Right kidney (tissue), 9 donors: Measurements from ENCODE around the gene TMEM72.
"Not testable (repeated sequence)": the region's sequence is repeated elsewhere in the genome, so short reads cannot be mapped to it uniquely, and the experiment has no call there.

Experiments used
- DNase-seq: peaks from one replicate; pipeline ENCODE4 v3.0.0-alpha.2; 2016
- long read RNA-seq, 8 donors: transcript quantifications; one replicate each; lab custom pipeline, GENCODE V29; 2026

Gene TMEM72
- long read RNA-seq, donor 1, transcript TMEM72-201 (5 exons, 3,009 nt) = major isoform, 32 of 41 reads
- long read RNA-seq, donor 1, partial matches to known transcripts = 6 of 41 reads
- long read RNA-seq, donor 1, other reads (novel, unspliced or antisense) = 0 of 41 reads
- long read RNA-seq, donor 2, transcript TMEM72-201 (5 exons, 3,009 nt) = major isoform, 11 of 13 reads
- long read RNA-seq, donor 2, partial matches to known transcripts = 0 of 13 reads
- long read RNA-seq, donor 2, other reads (novel, unspliced or antisense) = 0 of 13 reads
- long read RNA-seq, donor 3, transcript TMEM72-201 (5 exons, 3,009 nt) = major isoform, 15 of 24 reads
- long read RNA-seq, donor 3, partial matches to known transcripts = 5 of 24 reads
- long read RNA-seq, donor 3, other reads (novel, unspliced or antisense) = 0 of 24 reads
- long read RNA-seq, donor 4, transcript TMEM72-201 (5 exons, 3,009 nt) = major isoform, 12 of 24 reads
- long read RNA-seq, donor 4, partial matches to known transcripts = 9 of 24 reads
- long read RNA-seq, donor 4, other reads (novel, unspliced or antisense) = 0 of 24 reads
- long read RNA-seq, donor 5, transcript TMEM72-201 (5 exons, 3,009 nt) = major isoform, 14 of 43 reads
- long read RNA-seq, donor 5, partial matches to known transcripts = 27 of 43 reads
- long read RNA-seq, donor 5, other reads (novel, unspliced or antisense) = 0 of 43 reads
- long read RNA-seq, donor 6, transcript TMEM72-201 (5 exons, 3,009 nt) = major isoform, 12 of 48 reads
- long read RNA-seq, donor 6, transcript TMEM72-202 (3 exons, 740 nt) = minor isoform, 5 of 48 reads
- long read RNA-seq, donor 6, partial matches to known transcripts = 31 of 48 reads
- long read RNA-seq, donor 6, other reads (novel, unspliced or antisense) = 0 of 48 reads
- long read RNA-seq, donor 7, transcript TMEM72-201 (5 exons, 3,009 nt) = major isoform, 23 of 26 reads
- long read RNA-seq, donor 7, partial matches to known transcripts = 0 of 26 reads
- long read RNA-seq, donor 7, other reads (novel, unspliced or antisense) = 0 of 26 reads
- long read RNA-seq, donor 8, transcript TMEM72-201 (5 exons, 3,009 nt) = major isoform, 20 of 27 reads
- long read RNA-seq, donor 8, partial matches to known transcripts = 6 of 27 reads
- long read RNA-seq, donor 8, other reads (novel, unspliced or antisense) = 0 of 27 reads

DNA sequence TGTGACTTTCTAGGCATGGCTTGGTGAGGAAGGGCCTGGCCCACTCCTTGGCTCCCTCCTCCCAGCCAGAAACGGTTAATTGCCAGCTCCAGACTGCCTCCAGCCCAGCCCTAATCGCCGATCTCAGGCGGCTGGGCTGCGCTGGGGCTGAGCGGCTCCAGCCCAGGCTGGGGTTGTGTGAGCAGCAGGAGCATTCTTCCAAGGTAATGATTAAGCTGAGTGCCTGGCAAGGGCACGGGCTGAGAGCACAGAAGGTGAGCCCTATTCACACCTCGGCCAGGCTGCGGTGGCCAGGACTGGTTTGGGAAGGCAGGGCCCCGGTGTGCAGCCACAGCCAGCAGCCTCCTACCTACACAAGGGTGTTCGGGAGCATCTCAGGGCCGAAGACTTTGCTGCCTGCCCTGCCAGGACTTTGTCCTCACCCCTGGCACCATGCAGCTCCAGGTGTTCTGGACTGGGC, at the start of gene TMEM72:
TSS of gene TMEM72 (plus strand) at position 257 of the 460 bp plus-strand sequence. CDS start at position 433, 176 bp downstream.
- DNase-seq = peak; percentile 76

DNA sequence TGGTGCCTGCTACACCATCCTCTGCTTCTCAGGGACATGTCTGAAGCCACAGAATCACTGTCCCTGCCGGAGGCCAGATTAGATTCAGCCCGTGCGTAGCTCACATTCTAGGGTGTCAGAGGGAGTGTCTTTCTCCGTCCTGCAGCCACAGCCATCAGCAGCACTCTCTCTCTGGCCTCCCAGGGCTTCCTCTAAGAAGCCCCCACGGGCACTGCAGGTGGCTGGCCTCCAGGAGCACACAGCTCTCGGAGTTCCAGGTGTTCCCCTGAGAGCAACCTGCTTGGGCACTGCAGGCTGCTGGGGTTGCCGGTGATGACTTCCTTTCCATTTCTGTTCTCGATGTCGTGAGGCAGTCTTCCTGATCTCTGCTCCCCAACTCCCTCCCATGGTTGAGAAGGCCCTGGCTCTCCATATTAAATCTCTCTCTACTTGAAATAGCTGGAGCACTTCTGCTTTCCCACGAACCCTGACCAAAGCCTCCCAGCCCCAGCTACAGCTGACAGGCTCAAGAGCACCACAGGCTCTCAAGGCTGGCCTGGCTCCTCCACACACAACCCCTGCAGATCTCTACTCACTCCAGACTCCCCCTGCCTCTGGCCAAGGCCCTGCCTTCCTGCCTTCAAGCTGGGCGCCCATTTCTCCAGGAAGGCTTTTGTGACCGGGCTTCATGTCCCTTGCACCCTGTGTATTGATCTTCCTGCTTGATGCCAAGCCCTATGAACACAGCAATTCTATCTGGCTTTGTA, 49.0 kb upstream of the TMEM72 start:
- DNase-seq = no peak

DNA sequence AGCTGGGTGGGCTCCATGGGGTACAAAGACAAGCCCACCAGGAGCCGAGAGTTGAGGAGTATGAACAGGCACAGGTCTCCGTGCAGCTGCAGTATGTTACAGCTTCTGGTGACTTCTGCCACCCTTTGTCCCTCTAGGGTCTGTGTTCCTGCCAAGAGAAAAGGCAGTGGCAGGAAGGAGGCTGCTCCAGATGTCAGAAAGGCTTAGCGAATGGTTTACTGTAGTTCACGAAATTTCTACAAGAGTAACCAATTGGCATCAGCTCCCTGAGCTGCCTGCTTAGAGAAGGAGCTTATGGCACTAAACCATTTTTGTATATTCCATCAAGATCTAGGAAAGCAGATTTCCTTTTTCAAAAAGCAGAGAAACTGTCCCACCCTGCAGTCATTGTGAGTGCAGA, 48.2 kb upstream of the TMEM72 start:
- no peak for DNase-seq

DNA sequence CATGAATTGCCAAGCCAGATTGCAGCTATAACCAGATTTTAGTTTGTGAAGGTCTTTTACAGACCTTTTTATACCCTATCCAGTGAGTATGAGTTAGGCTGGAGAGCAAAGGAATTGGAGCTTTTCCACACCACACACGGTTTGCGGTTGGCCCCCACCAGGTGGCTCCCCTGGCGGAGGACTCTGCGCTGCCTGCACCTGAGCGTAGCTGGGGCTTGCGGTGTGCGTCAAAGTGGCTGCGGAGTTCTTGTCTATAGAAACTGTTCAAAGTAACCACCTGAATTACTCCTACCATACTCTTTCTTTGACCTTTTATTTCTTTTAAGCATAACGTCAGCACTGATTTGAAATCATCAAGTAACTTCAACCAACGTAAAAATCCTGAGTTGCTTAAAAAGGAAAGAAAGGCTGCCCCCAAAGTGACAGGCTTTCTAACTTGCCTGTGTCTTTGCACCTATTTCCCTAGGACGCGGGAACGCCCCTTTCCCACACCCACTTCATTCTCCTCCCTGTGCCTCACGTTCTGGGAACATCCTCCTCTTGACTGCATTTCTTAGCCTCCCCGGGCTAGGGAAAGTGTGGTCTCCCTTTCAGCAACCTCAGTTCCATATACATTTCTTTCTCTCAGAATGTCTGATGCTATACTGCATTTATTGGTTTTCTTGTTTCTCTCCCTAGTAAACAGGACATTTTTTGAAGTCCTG, 47.6 kb upstream of the TMEM72 start:
- DNase-seq = no peak

DNA sequence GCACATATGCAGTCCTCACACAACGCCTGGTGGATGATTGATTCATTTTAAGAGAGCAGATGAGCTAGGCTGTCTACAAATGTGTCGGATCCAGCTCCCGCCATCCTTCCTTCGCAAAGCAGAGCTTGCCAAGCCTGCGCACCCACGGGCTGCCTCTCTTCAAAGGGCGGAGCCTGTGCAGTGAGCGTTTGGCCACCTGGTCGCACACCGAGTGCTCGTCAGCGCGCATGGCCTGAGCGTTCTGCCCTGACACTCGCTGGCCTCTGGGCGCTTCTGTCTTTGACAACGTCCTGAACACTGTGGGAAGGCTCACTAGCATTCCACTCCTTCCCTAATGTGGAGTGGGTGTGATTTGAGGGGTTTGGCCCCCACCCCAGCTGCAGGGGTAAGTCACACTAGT, 47.1 kb upstream of the TMEM72 start:
- DNase-seq = no peak

DNA sequence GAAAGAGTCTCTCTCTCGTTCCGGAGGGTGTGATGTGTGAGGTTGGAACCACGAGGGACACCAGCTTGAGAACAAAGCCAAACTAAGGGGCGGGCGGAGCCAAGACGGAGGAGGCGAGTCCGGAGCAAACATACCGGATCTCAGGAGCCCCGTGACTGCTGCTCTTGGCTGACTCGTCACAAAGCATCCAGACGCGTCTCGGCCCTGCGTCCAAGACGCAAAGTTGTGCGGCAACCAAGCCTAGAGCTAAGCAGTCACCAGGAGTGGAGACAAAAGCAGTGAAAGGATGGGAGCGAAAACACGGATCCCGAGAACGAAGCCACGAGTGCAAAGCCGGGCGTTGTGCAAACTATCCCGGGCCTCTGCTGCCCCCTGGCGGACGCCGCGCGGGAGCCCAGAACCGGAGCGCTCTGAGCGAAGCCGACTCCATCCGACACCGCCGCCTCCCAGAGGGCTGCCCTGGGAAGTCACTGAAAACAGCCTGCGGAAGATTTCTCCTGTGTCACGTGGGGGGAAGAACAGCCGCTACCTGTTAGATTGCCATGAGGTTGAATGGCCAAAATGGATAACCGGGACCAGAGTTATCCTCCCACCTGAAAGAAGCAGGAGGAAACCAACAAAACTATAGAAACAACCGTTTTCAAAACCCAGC, 46.4 kb upstream of the TMEM72 start:
- peak; percentile 92 for DNase-seq

DNA sequence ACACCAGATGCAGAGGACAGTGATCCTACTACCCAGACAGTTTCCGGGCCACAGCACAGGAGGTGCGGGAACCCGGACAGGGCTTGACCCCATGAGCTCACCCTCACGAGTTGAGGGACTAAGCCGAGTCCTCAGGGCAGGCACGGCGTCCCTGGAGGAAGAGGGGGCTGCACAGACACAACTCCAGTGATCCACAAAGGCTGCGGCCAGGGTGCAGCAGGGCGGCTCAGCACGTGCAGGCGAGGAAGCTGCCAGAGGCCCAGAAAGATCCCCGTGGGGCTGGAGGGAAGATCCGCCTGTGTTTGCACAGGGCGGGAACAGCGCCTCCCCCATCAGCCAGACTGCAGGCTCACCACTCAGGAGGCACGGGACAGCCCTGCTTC, 45.9 kb upstream of the TMEM72 start:
- DNase-seq = no peak

DNA sequence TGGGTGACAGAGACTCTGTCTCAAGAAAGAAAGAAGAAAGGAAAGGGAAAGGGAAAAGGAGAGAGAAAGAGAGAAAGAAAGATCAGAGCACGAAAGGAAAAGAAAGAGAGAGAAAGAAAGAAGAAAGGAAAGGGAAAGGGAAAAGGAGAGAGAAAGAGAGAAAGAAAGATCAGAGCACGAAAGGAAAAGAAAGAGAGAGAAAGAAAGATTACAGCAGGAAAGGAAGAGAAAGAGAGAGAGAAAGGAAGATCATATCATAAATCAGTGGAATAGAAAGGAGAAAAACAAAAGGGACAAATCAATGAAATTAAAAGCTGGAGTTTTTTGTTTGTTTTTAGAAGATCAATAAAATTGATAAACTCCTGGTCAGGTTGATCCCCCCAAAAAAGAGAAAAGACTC, 44.8 kb upstream of the TMEM72 start:
- DNase-seq = not testable (repeated sequence)

DNA sequence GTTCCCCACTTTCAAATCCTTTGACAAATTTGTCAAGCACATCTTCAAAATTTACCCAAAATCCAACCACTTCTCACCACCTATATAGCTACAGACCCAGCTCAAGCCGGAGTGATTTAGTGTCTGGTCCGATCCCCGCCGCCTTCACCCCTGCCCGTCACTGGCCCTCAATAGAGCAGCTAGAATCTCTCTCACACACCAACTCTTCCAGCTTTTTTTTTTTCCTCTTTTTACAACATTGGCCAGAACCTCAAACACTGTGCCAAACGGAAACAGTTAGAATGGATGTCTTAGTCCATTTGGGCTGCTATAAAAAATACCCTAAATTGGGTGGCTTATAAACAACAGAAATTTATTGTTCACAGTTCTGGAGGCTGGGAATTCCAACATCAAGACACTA, 41.1 kb upstream of the TMEM72 start:
- no peak for DNase-seq

DNA sequence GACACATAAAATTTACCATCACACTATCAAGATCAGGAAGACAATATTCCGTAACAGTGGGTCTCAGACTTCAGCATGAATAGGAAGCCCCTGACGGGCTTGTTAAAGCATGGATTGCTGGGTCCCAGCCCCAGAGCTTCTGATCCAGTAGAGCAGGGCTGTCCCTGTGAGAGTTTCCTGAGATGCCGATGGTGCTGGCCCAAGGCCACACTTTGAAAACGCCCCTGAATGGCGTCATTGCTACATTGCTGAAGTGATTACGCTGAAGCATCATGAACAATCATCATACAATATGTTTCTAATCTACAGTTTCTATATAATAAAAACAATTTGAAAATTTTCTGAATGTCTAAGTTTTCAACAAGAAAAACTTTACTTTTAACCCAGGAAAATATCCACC, 38.0 kb upstream of the TMEM72 start:
- DNase-seq = no peak

DNA sequence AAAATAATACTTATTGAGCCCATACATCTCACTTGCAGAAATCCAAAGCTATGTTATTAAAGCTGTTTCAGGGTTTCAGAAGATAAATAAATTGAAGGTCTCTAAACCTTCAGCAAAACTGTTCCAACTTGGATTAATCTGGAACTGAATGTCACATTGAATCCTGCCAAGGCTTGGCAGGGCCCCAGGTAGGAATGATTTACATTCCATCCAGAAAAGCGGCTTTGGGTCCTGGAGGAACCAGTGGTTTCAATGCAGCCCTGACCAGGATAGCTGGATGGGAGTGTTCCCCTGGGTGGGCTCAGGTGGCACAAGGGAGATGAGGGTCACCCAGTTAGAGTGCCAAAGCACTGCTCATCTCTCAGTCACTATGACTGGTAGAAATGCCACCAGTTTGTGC, 37.0 kb upstream of the TMEM72 start:
- no peak for DNase-seq

DNA sequence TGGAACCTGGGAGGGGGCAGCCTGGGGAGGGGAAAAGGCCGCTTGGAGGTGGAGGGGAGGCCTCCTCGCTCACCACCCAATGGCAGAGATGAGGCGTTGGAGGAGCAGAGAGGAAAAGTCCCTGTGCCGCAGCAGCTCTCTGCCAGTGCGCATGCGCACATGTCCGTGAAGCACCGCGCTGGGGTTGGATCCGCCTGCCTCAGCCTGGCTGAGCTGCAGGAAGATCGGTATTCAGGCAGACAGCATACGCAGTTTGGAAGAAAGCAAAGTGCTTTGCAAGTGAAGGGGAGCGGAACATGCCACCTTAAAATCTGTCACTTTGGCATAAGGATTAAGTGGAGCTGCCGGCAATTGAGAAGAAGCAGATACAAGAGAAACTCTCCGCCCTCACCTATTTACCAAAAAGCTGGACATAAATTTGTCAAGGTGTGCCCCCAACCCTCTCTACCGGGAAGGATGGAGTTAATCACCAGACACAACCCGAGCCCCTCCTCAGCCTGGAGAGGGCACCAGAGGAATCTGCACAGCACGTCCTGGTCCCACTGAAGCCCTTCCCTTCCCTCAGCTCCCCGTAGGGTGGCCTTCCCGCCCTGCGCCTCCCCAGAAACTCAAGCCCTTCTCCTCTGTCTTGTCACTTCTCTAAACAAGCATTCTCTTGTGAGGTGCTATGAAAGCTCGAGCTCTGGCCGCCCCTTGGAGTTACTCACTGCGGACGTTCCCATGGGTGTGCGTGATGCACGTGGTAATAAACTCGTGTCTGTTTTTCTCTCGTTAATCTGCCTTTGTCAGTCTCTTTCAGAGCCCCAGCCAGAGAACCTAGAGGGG, 32.2 kb upstream of the TMEM72 start:
- peak; percentile 81 for DNase-seq

DNA sequence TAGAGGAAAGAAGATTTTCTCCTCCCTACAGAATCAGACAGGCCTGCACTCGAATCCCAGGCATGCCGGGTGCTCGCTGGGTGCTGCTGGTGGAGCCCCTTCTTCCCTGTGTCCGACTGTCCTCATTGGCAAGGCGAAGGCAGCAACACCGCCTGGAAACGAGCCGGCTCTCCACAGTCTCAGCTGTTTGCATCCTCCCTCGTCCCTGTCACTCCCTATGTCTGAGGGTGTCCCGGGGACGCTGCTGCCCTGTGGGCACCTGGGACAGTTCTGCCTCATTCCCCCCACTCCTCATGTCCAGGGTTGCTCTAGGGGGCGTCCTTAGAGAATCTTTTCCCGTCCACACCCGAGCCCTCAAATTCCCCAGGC, 31.6 kb upstream of the TMEM72 start:
- no peak for DNase-seq

DNA sequence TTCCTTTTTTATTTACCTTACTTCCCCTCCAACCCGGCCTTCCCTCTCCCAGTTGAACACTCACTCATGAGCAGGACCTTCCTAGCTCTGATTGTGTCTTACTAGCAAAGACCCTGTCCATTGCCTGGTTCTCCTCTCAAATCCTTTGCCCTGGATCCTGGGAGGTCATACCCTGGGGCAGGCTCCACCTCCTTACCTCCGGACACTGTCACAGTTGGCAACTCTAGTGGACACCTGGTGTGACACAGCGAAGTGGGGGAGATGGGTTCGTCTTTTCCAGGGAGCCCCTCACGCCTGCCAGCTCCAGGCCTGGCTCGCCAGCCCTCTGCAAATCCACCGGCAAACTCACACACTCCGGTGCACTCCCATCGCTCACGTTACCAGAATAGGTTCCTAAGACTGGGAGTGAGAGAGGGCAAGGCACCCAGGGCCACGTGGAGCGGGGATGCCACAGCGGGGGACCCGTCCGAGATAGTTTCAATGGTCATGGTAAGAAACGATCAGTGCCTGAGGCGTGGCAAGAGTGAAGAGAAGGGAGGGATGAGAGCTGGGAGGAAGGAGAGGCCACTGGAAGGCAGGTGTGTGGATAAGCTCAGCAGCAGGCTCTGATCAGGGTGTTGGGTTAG, 30.9 kb upstream of the TMEM72 start:
- DNase-seq = no peak

DNA sequence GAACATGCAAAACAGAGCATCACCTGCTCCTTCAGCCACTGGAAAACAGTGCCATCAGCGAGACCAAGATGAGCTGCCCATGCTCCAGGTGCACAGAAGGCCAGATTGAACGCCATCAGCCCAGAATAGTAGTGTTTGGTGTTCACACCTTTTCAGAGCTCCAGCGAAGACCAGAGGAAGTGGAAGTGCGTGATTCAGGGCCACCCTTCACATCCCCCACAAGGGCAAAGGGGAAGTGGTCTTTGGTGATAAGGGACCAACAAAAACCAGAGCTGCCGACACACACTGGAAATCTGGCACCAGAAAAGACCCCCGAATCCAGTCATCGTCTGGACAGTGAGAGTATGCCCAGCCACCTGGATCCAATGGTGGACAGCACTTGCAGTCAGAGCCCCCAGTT, 29.5 kb upstream of the TMEM72 start:
- DNase-seq = no peak

DNA sequence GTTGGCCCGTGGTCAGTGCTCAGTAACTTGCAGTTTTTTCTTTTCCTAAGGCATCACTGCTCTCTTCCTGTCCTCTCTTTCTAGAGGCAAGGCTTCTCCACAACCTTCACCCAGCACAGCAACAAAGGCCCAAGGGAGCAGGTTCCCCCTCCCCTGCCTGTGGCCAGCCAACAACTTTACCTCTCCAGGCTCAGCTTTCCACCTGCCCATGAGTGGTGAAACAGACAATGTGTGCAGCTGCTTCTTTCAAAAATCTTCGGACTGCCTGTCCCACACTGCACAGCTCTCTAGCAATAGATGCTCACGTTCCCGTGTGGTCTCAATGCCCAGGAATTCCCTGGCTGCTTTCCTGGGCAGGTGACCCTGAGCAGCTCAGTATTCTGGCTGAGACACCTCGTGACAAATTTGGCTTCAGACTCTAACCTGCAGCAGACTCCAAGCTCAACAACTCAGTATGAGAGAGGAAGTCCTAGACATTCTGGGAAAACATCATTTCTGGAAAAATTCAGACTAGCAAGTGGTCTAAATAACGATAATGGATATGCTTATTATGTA, 28.9 kb upstream of the TMEM72 start:
- DNase-seq = no peak

DNA sequence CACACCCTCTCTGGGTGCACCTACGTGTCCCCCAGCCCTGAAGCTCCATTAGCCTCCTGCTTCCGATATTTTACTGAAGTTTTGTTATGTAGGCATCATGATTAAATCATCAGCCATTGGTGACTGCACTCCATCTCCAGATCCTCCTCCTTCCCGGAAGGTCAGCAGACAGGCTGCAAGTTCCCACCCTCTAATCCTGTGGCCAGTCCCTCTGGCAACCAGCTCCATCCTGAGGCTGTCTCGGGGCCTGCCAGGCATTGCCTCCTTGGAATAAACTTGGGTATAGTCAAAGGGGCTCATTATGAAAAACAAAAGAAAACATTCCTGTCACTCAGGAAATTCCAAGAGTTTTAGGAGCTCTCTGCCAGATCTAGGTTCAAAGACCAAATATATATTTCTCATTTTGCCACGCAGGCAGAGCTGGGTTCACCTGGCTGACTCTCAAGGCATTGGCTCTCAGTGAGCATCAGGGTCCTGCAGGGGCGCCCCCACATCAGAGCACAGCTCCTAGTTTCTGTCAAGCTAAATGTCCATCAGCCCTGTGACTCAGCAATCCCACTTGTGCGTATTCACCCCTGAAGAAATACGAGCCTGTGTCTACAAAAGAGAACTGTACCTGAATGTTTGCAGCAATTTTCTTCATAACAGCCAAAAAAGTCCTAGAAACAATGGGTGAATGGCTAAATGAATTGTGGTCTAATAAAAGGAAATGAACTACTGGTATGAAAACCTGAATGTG, 27.4 kb upstream of the TMEM72 start:
- DNase-seq = no peak

DNA sequence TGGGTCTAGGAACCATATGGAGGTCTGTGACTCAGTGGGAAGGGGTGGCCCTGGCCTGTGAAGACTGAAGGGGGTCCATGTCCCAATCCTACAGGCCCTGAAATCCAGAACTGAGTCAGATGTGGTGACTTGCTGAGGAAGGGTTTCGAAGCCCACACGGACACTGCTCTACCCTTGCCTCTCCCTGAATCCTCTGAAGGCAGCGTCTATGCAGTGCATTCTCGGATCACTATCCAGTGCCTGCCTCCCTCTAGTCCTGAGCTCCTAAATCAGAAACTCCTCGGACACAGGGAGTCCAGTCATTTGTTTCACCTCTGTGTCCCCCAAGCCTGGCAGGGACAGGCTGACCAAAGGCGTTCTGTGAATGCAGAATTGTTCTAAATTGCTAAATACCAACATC, 25.4 kb upstream of the TMEM72 start:
- no peak for DNase-seq
